NOMO-1 treated with DMSO at 0.1 percent for 48 hours (cell line): ENCODE data around the gene OSTF1.

ENCODE experiments used
- DNase-seq: peaks from one replicate; lab custom pipeline; 2025; ENCODE audit not compliant: unreplicated experiment; lab: John Stamatoyannopoulos, UW

Gene OSTF1

DNA sequence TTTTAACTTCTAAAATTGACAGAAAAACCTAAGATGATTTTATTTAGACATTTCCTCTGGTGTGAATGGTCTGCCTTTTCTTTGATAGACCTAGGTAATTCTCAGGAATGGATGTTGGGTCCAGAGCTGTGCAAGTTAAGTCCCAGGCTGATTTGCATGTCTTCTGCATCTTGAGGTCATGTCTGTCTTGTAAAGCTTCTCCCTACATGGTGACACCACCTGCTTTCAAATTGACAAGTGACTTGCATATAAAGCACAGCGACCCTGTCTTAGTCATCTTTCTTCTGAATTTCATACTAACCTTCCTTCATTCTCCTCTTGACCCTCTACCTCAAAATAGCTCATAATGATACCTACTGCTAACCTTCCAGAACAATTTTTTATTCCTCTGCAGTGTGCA lies 29.2 kb downstream of the OSTF1 start:
- DNase-seq, result no peak

DNA sequence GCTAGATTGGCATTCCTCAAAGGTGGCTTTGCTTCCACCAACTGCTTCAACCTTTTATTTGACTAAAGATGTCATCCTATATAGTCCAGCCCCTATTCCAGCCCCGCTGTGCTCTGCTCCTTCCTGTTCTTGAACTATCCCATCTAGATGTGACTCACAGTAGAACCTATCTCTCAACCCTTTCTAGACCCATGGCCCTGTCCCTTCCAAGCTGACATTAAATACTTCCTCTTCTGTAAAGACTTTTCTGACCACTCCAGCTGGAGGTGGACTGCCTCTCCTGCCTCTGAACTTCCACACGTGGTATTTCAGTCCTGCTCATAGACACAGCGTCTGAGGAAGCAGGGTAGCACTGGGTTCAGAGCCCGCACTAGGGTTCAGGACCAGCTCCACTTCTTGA lies 32.4 kb downstream of the OSTF1 start:
- no peak for DNase-seq

DNA sequence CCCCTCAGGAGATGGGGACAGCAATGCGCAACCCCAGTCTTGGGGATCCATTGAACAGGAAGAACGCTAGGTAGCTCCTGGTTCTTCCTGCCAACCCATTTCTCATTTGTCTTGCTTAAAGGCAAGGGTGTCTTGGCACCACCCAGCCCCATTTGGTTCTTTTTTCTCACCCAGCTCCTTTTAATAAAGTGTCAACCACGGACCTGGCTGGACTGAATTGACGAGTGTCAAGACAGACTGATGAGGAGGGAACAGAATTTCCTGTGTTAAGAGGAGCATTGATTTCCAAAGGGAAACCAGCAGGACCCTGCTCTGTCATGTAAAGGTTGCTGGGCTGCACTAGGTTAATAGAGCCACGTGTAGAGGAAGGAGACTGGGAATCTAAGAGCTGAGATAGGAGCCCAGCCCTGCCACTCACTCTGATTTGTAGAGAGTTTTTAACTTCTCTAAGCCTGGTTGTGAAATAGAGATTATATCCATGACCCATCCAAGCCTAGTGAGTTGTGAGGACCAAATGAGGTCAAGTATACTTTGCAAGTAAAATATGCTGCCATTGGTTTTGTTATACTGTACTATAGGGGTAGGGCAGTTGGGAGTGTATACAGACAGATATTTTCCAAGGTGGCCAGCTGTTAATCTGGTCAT lies 33.7 kb downstream of the OSTF1 start:
- no peak for DNase-seq

- no peak for DNase-seq
These were observed 35.4 kb downstream of the OSTF1 start for GRCh38 chr9:75123696-75124095.

DNA sequence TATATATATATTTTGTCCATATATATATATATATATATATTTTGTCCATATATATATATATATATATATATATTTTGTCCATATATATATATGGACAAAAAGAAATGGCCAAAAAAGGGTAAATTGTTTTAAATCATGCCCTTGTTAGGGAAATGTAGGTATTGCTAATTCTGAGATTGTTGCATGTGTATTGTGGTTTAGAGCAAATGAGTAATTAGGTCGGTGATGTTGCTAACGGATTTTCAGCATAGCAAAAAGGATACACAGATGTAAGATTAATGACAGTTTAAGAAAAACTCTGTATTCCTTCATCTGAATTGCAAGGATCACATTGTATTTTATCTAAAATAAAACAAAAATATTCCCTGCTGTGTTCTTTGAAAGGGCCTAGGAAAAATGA lies 40.2 kb downstream of the OSTF1 start:
- DNase-seq, result no peak

GRCh38 chr9:75130172-75130571 lies 41.9 kb downstream of the OSTF1 start:
- DNase-seq, result no peak

DNA sequence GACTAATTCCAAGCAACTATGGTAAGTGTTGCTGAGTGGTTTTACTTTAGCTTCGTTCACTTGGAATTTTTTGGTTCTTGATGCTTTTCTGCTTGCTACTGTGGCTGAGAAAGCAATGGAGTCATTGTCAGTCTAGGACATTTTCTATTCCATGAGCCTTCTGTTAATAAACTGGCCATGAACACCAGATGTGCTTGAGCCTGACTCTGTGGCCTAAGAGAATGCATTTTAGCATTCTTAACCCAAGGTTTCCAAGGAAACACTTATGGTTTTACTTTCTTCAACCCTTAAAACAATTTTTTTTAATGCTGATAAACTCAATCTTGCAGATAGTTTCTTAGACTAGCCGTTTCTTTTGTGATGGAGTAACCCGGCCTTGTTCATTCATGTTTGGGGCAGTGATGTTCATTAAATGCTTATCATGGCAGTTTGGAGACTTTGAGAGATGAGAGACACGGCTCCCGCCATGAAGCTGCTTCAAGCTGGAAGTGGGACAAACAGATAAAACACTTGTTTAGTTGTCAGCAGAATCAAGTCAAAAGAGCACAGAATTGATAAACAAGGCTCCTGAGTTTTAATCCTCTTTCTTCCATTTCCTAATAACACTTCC lies 42.4 kb downstream of the OSTF1 start:
- no peak for DNase-seq

GRCh38 chr9:75131700-75132099 lies 43.4 kb downstream of the OSTF1 start:
- DNase-seq, result no peak

DNA sequence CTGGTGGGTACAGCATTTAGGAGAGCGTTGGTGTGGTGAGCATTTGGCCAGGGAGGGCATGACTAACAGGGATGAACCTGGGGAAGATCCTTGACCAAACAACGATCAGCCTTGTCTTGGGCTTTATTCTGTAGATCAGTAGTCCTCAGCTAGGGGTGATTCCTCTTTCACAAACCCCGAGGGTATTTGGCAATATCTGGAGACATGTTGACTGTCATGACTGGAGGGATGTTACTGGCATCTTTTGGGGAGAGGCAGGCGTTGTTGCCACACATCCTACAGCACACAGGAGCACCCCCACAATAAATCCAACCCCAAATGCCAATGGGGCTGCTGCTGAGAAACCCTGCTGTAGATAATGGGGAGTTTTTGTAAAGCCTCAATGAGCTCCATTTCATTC lies 43.9 kb downstream of the OSTF1 start:
- DNase-seq, result no peak

DNA sequence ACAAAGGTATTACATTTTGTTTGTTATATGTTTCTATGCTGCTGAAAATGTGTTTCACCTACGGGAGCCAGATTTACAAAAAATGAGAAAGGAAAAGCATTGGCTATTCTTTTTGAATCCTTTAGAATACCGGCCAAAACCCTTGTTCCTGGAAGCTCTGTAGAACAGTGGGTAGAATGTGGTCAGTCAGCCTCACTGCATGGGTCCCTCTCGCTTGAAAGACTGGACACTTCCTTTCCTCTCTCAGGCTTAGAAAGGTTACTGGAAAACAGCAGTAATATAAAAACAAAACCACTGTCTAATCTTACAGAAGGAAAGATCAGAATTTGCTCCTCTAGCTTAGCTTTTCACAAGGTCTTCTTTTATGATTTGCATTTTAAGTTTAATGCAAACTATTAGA lies 45.1 kb downstream of the OSTF1 start:
- no peak for DNase-seq

GRCh38 chr9:75134495-75134894 lies 46.2 kb downstream of the OSTF1 start:
- DNase-seq, result no peak

GRCh38 chr9:75138260-75139040 lies 50.1 kb downstream of the OSTF1 start:
- DNase-seq, result no peak

- DNase-seq, result no peak
These were observed 50.9 kb downstream of the OSTF1 start for GRCh38 chr9:75139201-75139600.

DNA sequence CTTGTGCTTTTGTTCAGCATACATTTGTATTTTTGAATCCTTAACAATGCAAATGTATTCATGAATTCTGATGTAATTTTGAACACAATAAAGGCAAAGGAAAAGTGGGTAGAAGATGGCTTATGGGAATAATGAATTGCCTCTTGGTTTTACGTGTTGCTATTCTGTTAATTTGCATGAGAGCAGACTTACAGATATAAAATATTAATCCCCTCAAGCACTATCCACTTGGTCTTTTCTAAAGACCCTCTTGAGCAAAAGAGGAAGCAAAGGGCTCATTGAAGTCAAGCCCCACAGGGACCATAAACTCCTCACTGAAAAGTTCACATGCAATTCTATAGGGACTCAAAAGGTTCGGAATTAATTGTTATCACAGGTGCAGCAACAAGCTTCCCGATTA lies 51.9 kb downstream of the OSTF1 start:
- DNase-seq, result no peak

GRCh38 chr9:75142202-75142601 lies 53.9 kb downstream of the OSTF1 start:
- DNase-seq, result peak; percentile 53

GRCh38 chr9:75146229-75146628 lies 57.9 kb downstream of the OSTF1 start:
- DNase-seq, result no peak

GRCh38 chr9:75147638-75148037 lies 59.3 kb downstream of the OSTF1 start:
- peak; percentile 41 for DNase-seq

DNA sequence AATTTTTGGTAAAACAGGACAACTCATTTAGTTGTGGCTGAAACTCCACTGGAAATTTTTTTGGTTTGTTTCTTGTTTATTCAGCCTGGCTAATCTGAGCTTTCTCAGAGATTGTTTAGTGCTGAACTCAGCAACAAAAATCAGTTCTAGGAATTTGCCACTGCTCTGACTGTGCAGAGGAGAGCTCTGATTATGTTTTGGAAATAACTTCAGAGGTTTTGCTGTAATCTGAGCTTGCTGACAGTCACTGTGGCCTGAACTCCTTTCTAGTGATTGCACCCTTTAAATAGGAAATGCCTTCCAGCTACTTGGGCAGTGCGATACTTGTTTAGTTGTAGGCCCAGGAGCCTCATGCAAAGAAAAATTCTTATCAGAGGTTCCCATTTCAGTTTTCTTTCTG lies 60.2 kb downstream of the OSTF1 start:
- DNase-seq, result peak; percentile 1

- DNase-seq, result peak; percentile 57
These were observed 61.5 kb downstream of the OSTF1 start for GRCh38 chr9:75149841-75150241.

- DNase-seq, result no peak
These were observed 62.2 kb downstream of the OSTF1 start for GRCh38 chr9:75150512-75150911.

DNA sequence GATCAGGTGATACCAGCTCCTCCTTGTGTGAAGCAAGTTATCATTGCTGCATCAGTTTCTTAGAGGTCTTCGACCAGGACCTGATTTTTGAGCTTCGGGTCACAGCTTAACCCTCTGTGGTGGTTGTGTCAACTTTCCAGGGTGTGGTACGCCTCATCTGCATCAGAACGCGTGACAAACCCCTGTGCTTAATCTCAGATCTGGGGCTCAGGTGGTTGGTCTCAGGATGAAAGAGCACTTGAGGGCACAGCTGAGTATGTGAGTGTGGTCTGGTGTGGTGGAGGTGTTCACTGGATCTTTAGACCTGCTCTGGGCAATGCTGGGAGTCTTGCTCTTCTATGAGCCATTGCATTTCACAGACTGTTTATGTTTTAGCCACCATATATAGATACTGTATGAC lies 64.1 kb downstream of the OSTF1 start:
- no peak for DNase-seq

GRCh38 chr9:75156858-75157257 lies 68.5 kb downstream of the OSTF1 start:
- peak; percentile 0 for DNase-seq
